Smooth muscle cell (in vitro differentiated cells): ENCODE results near the gene ARID1B. TPM values are rescaled to one million over a fixed set of nuclear protein-coding genes. Genes with fewer than 3 reads are reported as not detected.

Experiments
- DNase-seq: peaks from one replicate; lab custom pipeline; 2025; ENCODE audit not compliant: unreplicated experiment; lab: John Stamatoyannopoulos, UW
- H2AFZ ChIP-seq: fragments of 200-600 bp; sonication (generic); 2 replicates; pipeline ENCODE4 v1.6.0; 2016; ENCODE audit warnings: antibody characterized with exemption, low read depth, mild to moderate bottlenecking
- H3F3A ChIP-seq: fragments of 200-600 bp; sonication (generic); 2 replicates; pipeline ENCODE4 v1.6.0; 2017; ENCODE audit warnings: antibody characterized with exemption, low read depth
- H3K27ac ChIP-seq: fragments of 200-600 bp; sonication (generic); 2 replicates; pipeline ENCODE4 v1.5.1; 2016; ENCODE audit warnings: low read depth, mild to moderate bottlenecking
- H3K27me3 ChIP-seq: fragments of 200-600 bp; sonication (generic); 2 replicates; pipeline ENCODE4 v1.6.1; 2016; ENCODE audit warnings: low read depth, mild to moderate bottlenecking
- H3K36me3 ChIP-seq: fragments of 200-600 bp; sonication (generic); 2 replicates; pipeline ENCODE4 v1.5.1; 2016; ENCODE audit warnings: low read depth
- H3K4me1 ChIP-seq: fragments of 200-600 bp; sonication (generic); 2 replicates; pipeline ENCODE4 v1.5.1; 2016; ENCODE audit warnings: low read depth
- H3K4me2 ChIP-seq: fragments of 200-600 bp; sonication (generic); 2 replicates; pipeline ENCODE4 v1.6.0; 2016; ENCODE audit warnings: mild to moderate bottlenecking
- H3K4me3 ChIP-seq: fragments of 200-600 bp; sonication (generic); 2 replicates; pipeline ENCODE4 v1.5.1; 2016; ENCODE audit warnings: mild to moderate bottlenecking
- H3K79me2 ChIP-seq: fragments of 200-600 bp; sonication (generic); 2 replicates; pipeline ENCODE4 v1.6.0; 2016; ENCODE audit warnings: low read depth, mild to moderate bottlenecking
- H3K9ac ChIP-seq: fragments of 200-600 bp; sonication (generic); 2 replicates; pipeline ENCODE4 v1.6.0; 2016; ENCODE audit warnings: low read depth
- H3K9me3 ChIP-seq: fragments of 200-600 bp; sonication (generic); replicated peaks from 2 replicates; pipeline ENCODE4 v1.5.1; 2016; ENCODE audit warnings: low read depth
- H4K20me1 ChIP-seq: fragments of 200-600 bp; sonication (generic); 2 replicates; pipeline ENCODE4 v1.6.0; 2016; ENCODE audit warnings: low read depth
- WGBS: methylation state at CpG from one replicate; pipeline ENCODE4 v1.1.7; 2016; ENCODE audit warnings: low lambda C conversion rate; 5-methylcytosine and 5-hydroxymethylcytosine counted together
- polyA plus RNA-seq: library from polyadenylated mRNA; unstranded; fragments of >200 nt; fragmentation: Nextera tagmentation; extraction: Ambion mirVana; gene quantifications from 2 replicates; pipeline ENCODE4 v1.2.1, GENCODE V29; 2016
- total RNA-seq: library from RNA; depleted of rRNA; stranded (reverse); fragments of >200 nt; gene quantifications from 2 replicates; pipeline ENCODE4 v1.2.3, GENCODE V29; 2014
- TF ChIP-seq, protein P1 (sequence below): fragments of 200-600 bp; sonication (generic); IDR thresholded peaks from 2 replicates; pipeline ENCODE4 v1.5.1; 2017; ENCODE audit warnings: borderline replicate concordance, mild to moderate bottlenecking, antibody characterized with exemption; ENCODE audit not compliant: insufficient read depth, poor library complexity, severe bottlenecking

The ARID1B gene
- total and polyA plus RNA-seq, 2 experiments from 2014 or later = 30.1 to 65.4 TPM

DNA sequence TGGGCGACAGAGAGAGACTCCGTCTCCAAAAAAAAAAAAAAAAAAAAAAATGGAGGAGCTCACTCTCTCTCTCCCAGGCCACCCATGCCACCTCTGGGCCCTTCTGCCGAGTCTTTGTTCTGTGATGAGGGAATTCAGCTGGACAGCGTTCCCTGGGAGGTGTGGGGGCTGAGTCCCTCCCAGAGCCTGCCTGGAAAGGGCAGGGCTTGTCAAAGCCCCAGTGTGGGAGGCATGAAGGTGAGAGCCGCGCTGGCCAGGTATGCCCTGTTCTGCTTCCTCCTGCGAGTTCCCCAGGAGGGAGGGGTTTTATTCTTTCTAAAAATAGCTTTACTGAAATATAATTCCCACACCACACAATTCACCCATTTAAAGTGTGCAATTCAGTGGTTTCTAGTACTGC lies 476.5 kb downstream of the ARID1B start:
- Histone ChIP-seq H3K27ac (no peak overlapping the region), H3K9ac (no peak overlapping the region), H3K36me3 (no peaks in the 10 kb centered on the region), H3F3A (no peaks in the 10 kb centered on the region), H3K4me1 (no peaks in the 10 kb centered on the region), H2AFZ (no peak overlapping the region), H3K4me3 (no peak overlapping the region), H3K27me3 (no peaks in the 10 kb centered on the region), H3K4me2 (no peak overlapping the region), H3K79me2 (no peaks in the 10 kb centered on the region), H3K9me3 (no peaks in the 10 kb centered on the region), H4K20me1 (no peaks in the 10 kb centered on the region)
- no peak for DNase-seq
- 83% methylated on average over 7 of the region's 7 CpGs for WGBS
- TF ChIP-seq, protein P1, sequence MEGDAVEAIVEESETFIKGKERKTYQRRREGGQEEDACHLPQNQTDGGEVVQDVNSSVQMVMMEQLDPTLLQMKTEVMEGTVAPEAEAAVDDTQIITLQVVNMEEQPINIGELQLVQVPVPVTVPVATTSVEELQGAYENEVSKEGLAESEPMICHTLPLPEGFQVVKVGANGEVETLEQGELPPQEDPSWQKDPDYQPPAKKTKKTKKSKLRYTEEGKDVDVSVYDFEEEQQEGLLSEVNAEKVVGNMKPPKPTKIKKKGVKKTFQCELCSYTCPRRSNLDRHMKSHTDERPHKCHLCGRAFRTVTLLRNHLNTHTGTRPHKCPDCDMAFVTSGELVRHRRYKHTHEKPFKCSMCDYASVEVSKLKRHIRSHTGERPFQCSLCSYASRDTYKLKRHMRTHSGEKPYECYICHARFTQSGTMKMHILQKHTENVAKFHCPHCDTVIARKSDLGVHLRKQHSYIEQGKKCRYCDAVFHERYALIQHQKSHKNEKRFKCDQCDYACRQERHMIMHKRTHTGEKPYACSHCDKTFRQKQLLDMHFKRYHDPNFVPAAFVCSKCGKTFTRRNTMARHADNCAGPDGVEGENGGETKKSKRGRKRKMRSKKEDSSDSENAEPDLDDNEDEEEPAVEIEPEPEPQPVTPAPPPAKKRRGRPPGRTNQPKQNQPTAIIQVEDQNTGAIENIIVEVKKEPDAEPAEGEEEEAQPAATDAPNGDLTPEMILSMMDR = no peak

DNA sequence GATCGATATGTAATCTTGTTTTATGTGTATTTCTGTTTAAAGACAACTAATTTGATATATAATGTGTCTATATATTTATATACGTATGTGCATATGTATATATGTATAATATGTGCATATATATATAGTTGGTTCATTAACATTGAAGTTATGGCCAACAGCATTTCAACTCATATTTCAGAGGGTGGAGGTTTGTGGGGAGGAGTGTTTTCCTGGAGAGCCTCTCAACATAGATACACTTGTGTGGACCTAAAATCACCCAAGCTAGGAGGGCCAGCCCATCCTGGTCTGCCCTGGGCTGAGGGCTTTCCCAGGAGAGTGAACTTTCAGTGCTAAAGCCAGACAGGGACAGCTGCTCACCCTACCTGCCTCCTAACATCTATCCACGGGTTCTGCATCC lies 477.4 kb downstream of the ARID1B start:
- 91% methylated on average over 3 of the region's 3 CpGs for WGBS

DNA sequence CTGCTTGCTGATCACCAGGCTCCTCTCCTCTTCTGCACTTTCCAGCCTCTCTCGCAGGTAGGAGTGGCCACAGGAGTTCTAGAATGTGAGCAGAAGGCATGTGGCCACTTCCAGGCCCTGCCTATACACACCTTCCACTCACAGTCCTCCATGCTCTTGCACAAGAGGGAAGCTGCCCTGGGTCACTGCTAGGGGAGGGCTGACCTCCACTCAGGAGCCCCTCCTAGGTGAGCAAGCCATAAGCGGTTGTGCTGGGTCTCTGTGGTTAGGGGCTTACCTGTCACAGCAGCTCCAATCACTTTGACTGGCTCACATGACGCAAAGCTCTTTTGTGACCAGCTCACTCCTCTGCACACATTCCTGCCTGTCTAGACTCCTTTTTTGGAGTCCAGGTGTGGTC lies 477.9 kb downstream of the ARID1B start:
- Histone ChIP-seq H4K20me1 (no peaks in the 10 kb centered on the region), H3K4me2 (no peak overlapping the region), H3K79me2 (no peaks in the 10 kb centered on the region), H3K27ac (no peak overlapping the region), H3K4me1 (no peaks in the 10 kb centered on the region), H3K4me3 (no peak overlapping the region), H3F3A (no peaks in the 10 kb centered on the region), H3K27me3 (no peaks in the 10 kb centered on the region), H3K9ac (no peak overlapping the region), H3K36me3 (no peaks in the 10 kb centered on the region), H3K9me3 (no peaks in the 10 kb centered on the region), H2AFZ (no peak overlapping the region)
- 97% methylated on average over 3 of the region's 3 CpGs for WGBS
- DNase-seq = no peak
- TF ChIP-seq, protein P1 = no peak

More for the DNA sequence above, 477.4 kb downstream of the ARID1B start:
- no peaks in the 10 kb centered on the region for H4K20me1 ChIP-seq
- H3K36me3 ChIP-seq = no peaks in the 10 kb centered on the region
- no peaks in the 10 kb centered on the region for H3K27me3 ChIP-seq
- no peaks in the 10 kb centered on the region for H3F3A ChIP-seq
- H3K79me2 ChIP-seq = no peaks in the 10 kb centered on the region
- H3K9ac ChIP-seq = no peak overlapping the region
- H2AFZ ChIP-seq = no peak overlapping the region
- no peaks in the 10 kb centered on the region for H3K4me1 ChIP-seq
- TF ChIP-seq, protein P1 = no peak
- H3K9me3 ChIP-seq = no peaks in the 10 kb centered on the region
- H3K27ac ChIP-seq = no peak overlapping the region
- DNase-seq = no peak
- no peak overlapping the region for H3K4me3 ChIP-seq
- no peak overlapping the region for H3K4me2 ChIP-seq

DNA sequence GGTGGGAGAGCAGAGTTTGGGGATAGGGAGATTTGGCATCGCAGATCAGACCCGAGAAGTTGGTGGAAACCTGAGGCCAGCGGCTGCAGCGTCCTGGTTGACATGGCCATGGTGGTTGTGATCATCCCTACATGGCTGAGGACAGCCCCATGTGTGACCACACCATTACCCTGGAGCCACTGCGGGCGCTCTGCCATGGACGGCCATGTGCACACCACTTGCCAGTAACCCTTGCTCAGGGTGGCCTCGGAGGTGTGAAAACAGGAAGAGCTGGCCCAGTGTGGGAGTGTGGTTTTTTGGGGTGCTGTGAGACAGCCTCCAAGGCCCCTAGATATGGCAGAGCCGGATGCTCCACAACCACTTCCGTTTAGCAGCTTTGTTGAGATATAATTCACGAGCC lies 481.7 kb downstream of the ARID1B start:
- H3K9me3 ChIP-seq = no peaks in the 10 kb centered on the region
- H3K27ac ChIP-seq = no peak overlapping the region
- TF ChIP-seq, protein P1 = no peak
- H4K20me1 ChIP-seq = no peaks in the 10 kb centered on the region
- no peaks in the 10 kb centered on the region for H3K79me2 ChIP-seq
- no peaks in the 10 kb centered on the region for H3K4me1 ChIP-seq
- no peak overlapping the region for H3K4me3 ChIP-seq
- H3F3A ChIP-seq = no peaks in the 10 kb centered on the region
- H3K27me3 ChIP-seq = no peaks in the 10 kb centered on the region
- 94% methylated on average over 11 of the region's 11 CpGs for WGBS
- H3K9ac ChIP-seq = no peak overlapping the region
- H2AFZ ChIP-seq = no peak overlapping the region
- H3K4me2 ChIP-seq = no peak overlapping the region
- DNase-seq = no peak
- H3K36me3 ChIP-seq = no peaks in the 10 kb centered on the region
